Measurements from ENCODE around the gene JAK1. TPM values are rescaled to one million over a fixed set of nuclear protein-coding genes. Genes with fewer than 3 reads are reported as not detected.
A peak's percentile ranks its signal among the peaks of the same experiment; 100 is the strongest.

The JAK1 gene
- total RNA-seq, 2 donors from 2014 or later = 113 to 115 TPM

DNA sequence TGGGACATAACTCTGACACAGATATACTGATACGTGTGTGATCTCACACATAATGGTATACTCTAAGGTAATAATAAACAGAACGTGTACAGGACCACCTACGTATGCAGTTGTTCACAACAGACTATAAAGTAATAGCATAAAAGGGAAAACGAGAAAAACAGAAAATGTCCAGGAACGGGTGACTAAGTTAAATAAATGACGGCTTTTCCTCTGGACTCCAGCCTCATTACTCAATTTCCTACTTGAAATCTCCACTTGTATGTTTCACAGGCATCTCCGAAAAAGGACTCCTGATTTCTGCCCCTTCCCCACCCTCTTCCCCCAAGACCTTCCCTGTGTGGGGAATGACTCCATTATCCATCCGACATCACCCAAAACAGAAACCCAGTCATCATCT, 95.1 kb downstream of the JAK1 start:
- ATAC-seq (ENCODE audit: insufficient number of reproducible peaks, low FRiP score, low read depth) = no peak
- Histone ChIP-seq H3K27me3 (replicated peaks; ENCODE audit: insufficient read depth) (no peaks in the 10 kb centered on the region), H3K4me3 (no peak overlapping the region), H3K27ac (no peak overlapping the region), H3K9me3 (no peaks in the 10 kb centered on the region), H3K4me1 (ENCODE audit: control insufficient read depth in 1 of 2, low read depth in 2 of 2) (no peaks in the 10 kb centered on the region), H3K36me3 (peaks cover 43% of the 10 kb centered on the region)
- TF ChIP-seq, protein P1, sequence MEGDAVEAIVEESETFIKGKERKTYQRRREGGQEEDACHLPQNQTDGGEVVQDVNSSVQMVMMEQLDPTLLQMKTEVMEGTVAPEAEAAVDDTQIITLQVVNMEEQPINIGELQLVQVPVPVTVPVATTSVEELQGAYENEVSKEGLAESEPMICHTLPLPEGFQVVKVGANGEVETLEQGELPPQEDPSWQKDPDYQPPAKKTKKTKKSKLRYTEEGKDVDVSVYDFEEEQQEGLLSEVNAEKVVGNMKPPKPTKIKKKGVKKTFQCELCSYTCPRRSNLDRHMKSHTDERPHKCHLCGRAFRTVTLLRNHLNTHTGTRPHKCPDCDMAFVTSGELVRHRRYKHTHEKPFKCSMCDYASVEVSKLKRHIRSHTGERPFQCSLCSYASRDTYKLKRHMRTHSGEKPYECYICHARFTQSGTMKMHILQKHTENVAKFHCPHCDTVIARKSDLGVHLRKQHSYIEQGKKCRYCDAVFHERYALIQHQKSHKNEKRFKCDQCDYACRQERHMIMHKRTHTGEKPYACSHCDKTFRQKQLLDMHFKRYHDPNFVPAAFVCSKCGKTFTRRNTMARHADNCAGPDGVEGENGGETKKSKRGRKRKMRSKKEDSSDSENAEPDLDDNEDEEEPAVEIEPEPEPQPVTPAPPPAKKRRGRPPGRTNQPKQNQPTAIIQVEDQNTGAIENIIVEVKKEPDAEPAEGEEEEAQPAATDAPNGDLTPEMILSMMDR (IDR thresholded peaks at IDR 0.05) = no peak
- DNase-seq (ENCODE audit: low spot score) = no peak

- Histone ChIP-seq H3K4me3 (no peak overlapping the region), H3K36me3 (peaks cover 44% of the 10 kb centered on the region), H3K27ac (no peak overlapping the region), H3K9me3 (no peaks in the 10 kb centered on the region), H3K27me3 (replicated peaks; ENCODE audit: insufficient read depth) (no peaks in the 10 kb centered on the region), H3K4me1 (ENCODE audit: control insufficient read depth in 1 of 2, low read depth in 2 of 2) (no peaks in the 10 kb centered on the region)
- TF ChIP-seq, protein P1 (IDR thresholded peaks at IDR 0.05) = no peak
- no peak for ATAC-seq (ENCODE audit: insufficient number of reproducible peaks, low FRiP score, low read depth)
- no peak for DNase-seq (ENCODE audit: low spot score)
These were observed 99.1 kb downstream of the JAK1 start for GRCh38 chr1:64867266-64867665.

- Histone ChIP-seq H3K9me3 (no peaks in the 10 kb centered on the region), H3K27me3 (replicated peaks; ENCODE audit: insufficient read depth) (no peaks in the 10 kb centered on the region), H3K4me3 (no peak overlapping the region), H3K4me1 (ENCODE audit: control insufficient read depth in 1 of 2, low read depth in 2 of 2) (no peaks in the 10 kb centered on the region), H3K36me3 (peaks cover 40% of the 10 kb centered on the region), H3K27ac (no peak overlapping the region)
- DNase-seq (ENCODE audit: low spot score) (no peak), ATAC-seq (ENCODE audit: insufficient number of reproducible peaks, low FRiP score, low read depth) (no peak)
- TF ChIP-seq, protein P1 (IDR thresholded peaks at IDR 0.05) = no peak
These were observed 99.7 kb downstream of the JAK1 start for GRCh38 chr1:64866689-64867088.

- Histone ChIP-seq H3K27me3 (replicated peaks; ENCODE audit: insufficient read depth) (no peaks in the 10 kb centered on the region), H3K9me3 (no peaks in the 10 kb centered on the region), H3K4me1 (ENCODE audit: control insufficient read depth in 1 of 2, low read depth in 2 of 2) (no peaks in the 10 kb centered on the region), H3K27ac (peak overlapping the region in 1 of 2 donors; percentile 13), H3K36me3 (peaks cover 36% of the 10 kb centered on the region), H3K4me3 (no peak overlapping the region)
- TF ChIP-seq, protein P1 (IDR thresholded peaks at IDR 0.05) = no peak
- ATAC-seq (ENCODE audit: insufficient number of reproducible peaks, low FRiP score, low read depth) = no peak
- no peak for DNase-seq (ENCODE audit: low spot score)
These were observed 101.1 kb downstream of the JAK1 start for GRCh38 chr1:64865105-64865757.

- Histone ChIP-seq H3K4me3 (no peak overlapping the region), H3K4me1 (ENCODE audit: control insufficient read depth in 1 of 2, low read depth in 2 of 2) (no peaks in the 10 kb centered on the region), H3K27me3 (replicated peaks; ENCODE audit: insufficient read depth) (no peaks in the 10 kb centered on the region), H3K9me3 (no peaks in the 10 kb centered on the region), H3K36me3 (peaks cover 37% of the 10 kb centered on the region), H3K27ac (peak overlapping the region in 1 of 2 donors; percentile 13)
- TF ChIP-seq, protein P1 (IDR thresholded peaks at IDR 0.05) = no peak
- ATAC-seq (ENCODE audit: insufficient number of reproducible peaks, low FRiP score, low read depth) = no peak
- no peak for DNase-seq (ENCODE audit: low spot score)
These were observed 102.1 kb downstream of the JAK1 start for GRCh38 chr1:64864018-64864940.
